HCT116 (cell line): ENCODE data around the gene LIN7A.

Experiments
- CBX3 ChIP-seq: IDR thresholded peaks from 2 replicates; pipeline ENCODE4 v1.6.1; 2012; ENCODE audit warnings: low read depth
- CTCF ChIP-seq, 3 experiments: fragments of 200-600 bp in 1 of 3; sonication (generic) in 1 of 3; IDR thresholded peaks in 2 of 3; conservative IDR thresholded peaks in 1 of 3; 2 replicates each; pipeline ENCODE4 v1.5.1; 2012 to 2017; ENCODE audit warnings: low read depth in 2 of 3, low read length in 2 of 3, antibody characterized with exemption in 1 of 3, borderline replicate concordance in 1 of 3, control low read depth in 1 of 3, mild to moderate bottlenecking in 1 of 3, mixed read lengths in 1 of 3, mixed run types in 1 of 3, moderate library complexity in 1 of 3; ENCODE audit not compliant: insufficient read depth in 1 of 3
- EZH2phosphoT487 ChIP-seq: fragments of 200-600 bp; IDR thresholded peaks from 2 replicates; pipeline ENCODE4 v1.6.1; 2018; ENCODE audit warnings: antibody characterized with exemption, borderline replicate concordance
- TF ChIP-seq, protein P1 (sequence below): IDR thresholded peaks from 2 replicates; pipeline ENCODE4 v1.6.1; 2012; ENCODE audit warnings: low read depth

- no peak for TF ChIP-seq CTCF (IDR thresholded peaks at IDR 0.05 in 2 of 3, conservative IDR thresholded peaks at IDR 0.05 in 1 of 3; ENCODE audit: borderline replicate concordance in 1 of 3, insufficient read depth in 1 of 3, low read depth in 2 of 3, low read length in 2 of 3)
- no peak for TF ChIP-seq CBX3
- no peak for TF ChIP-seq EZH2phosphoT487
- TF ChIP-seq, protein P1, sequence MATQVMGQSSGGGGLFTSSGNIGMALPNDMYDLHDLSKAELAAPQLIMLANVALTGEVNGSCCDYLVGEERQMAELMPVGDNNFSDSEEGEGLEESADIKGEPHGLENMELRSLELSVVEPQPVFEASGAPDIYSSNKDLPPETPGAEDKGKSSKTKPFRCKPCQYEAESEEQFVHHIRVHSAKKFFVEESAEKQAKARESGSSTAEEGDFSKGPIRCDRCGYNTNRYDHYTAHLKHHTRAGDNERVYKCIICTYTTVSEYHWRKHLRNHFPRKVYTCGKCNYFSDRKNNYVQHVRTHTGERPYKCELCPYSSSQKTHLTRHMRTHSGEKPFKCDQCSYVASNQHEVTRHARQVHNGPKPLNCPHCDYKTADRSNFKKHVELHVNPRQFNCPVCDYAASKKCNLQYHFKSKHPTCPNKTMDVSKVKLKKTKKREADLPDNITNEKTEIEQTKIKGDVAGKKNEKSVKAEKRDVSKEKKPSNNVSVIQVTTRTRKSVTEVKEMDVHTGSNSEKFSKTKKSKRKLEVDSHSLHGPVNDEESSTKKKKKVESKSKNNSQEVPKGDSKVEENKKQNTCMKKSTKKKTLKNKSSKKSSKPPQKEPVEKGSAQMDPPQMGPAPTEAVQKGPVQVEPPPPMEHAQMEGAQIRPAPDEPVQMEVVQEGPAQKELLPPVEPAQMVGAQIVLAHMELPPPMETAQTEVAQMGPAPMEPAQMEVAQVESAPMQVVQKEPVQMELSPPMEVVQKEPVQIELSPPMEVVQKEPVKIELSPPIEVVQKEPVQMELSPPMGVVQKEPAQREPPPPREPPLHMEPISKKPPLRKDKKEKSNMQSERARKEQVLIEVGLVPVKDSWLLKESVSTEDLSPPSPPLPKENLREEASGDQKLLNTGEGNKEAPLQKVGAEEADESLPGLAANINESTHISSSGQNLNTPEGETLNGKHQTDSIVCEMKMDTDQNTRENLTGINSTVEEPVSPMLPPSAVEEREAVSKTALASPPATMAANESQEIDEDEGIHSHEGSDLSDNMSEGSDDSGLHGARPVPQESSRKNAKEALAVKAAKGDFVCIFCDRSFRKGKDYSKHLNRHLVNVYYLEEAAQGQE: no peak
These were observed 20.1 kb downstream of the LIN7A start for GRCh38 chr12:80917651-80918050.
